Natural killer cell (primary cell): ENCODE results near the gene SH3BGRL3. TPM values are rescaled to one million over a fixed set of nuclear protein-coding genes. Genes with fewer than 3 reads are reported as not detected.

Experiments
- ATAC-seq, 3 donors: fragments of 150-1000 bp in 2 of 3; fragments of 200-7000 bp in 1 of 3; cut with Tn5 transposase; 1 replicate in 1 of 3; 2 replicates in 2 of 3; pipeline ENCODE4 v1.10.0; 2021; ENCODE audit warnings: mild to moderate bottlenecking in 2 of 3, moderate library complexity in 2 of 3
- DNase-seq, 2 donors: peaks; one replicate each; pipeline versions ENCODE4 v3.0.0 to v3.0.0-alpha.2; 2013 to 2021; ENCODE audit warnings: mixed read lengths in 1 of 2
- H3K27ac ChIP-seq: one replicate; pipeline ENCODE4 v1.5.1; 2013; ENCODE audit warnings: mild to moderate bottlenecking, low read length
- H3K27me3 ChIP-seq: one replicate; pipeline ENCODE4 v1.6.1; 2013; ENCODE audit warnings: low read length; ENCODE audit not compliant: control insufficient read depth, insufficient read depth
- H3K36me3 ChIP-seq: one replicate; pipeline ENCODE4 v1.6.1; 2013; ENCODE audit warnings: low read length; ENCODE audit not compliant: control insufficient read depth, insufficient read depth
- H3K4me1 ChIP-seq: one replicate; pipeline ENCODE4 v1.6.1; 2013; ENCODE audit warnings: low read length; ENCODE audit not compliant: control insufficient read depth, insufficient read depth
- H3K4me3 ChIP-seq: one replicate; pipeline ENCODE4 v1.5.1; 2013; ENCODE audit warnings: low read length
- H3K9me3 ChIP-seq: one replicate; pipeline ENCODE4 v1.6.1; 2013; ENCODE audit warnings: low read length; ENCODE audit not compliant: control insufficient read depth, insufficient read depth
- H3K27ac Mint-ChIP-seq, 2 donors: one replicate each; pipeline ENCODE4 v1.8.0; 2022; ENCODE audit warnings: mild to moderate bottlenecking in 2 of 2, mixed read lengths in 2 of 2, moderate library complexity in 1 of 2
- H3K27me3 Mint-ChIP-seq, 2 donors: one replicate each; pipeline ENCODE4 v1.8.0; 2022; ENCODE audit warnings: low read depth in 2 of 2, mixed read lengths in 2 of 2
- H3K36me3 Mint-ChIP-seq: one replicate; pipeline ENCODE4 v1.8.0; 2022; ENCODE audit warnings: mixed read lengths
- H3K4me1 Mint-ChIP-seq, 2 donors: one replicate each; pipeline ENCODE4 v1.8.0; 2022; ENCODE audit warnings: mixed read lengths in 2 of 2
- H3K4me3 Mint-ChIP-seq: one replicate; pipeline ENCODE4 v1.8.0; 2022; ENCODE audit warnings: mild to moderate bottlenecking, moderate library complexity, mixed read lengths
- H3K9me3 Mint-ChIP-seq, 2 donors: one replicate each; pipeline ENCODE4 v1.8.0; 2022; ENCODE audit warnings: mixed read lengths in 2 of 2
- WGBS: methylation state at CpG from one replicate; pipeline ENCODE4 v1.1.7; 2013; ENCODE audit warnings: missing lambda C conversion rate; ENCODE audit not compliant: insufficient coverage; 5-methylcytosine and 5-hydroxymethylcytosine counted together
- intact Hi-C: fragments of 100-400 bp; cut with micrococcal nuclease; formaldehyde crosslinking; loops from one replicate; pipeline ENCODE4 v1.14.2; 2022
- total RNA-seq, 4 donors: library from RNA; stranded (reverse); fragments of 120-200 nt in 1 of 4; gene quantifications; one replicate each; pipeline versions ENCODE4 v1.2.3 to v1.2.4, GENCODE V29; 2013 to 2022
- TF ChIP-seq, protein P1 (sequence below): fragments of 200-600 bp; IDR thresholded peaks from one replicate; pipeline ENCODE4 v1.8.0; 2022; ENCODE audit warnings: antibody characterized with exemption

SH3BGRL3 gene
- total RNA-seq, 3 donors from 2014 or later (not counting 1 experiment from before 2014, with no cell fraction given), result 396 to 488 (median 437) TPM

DNA sequence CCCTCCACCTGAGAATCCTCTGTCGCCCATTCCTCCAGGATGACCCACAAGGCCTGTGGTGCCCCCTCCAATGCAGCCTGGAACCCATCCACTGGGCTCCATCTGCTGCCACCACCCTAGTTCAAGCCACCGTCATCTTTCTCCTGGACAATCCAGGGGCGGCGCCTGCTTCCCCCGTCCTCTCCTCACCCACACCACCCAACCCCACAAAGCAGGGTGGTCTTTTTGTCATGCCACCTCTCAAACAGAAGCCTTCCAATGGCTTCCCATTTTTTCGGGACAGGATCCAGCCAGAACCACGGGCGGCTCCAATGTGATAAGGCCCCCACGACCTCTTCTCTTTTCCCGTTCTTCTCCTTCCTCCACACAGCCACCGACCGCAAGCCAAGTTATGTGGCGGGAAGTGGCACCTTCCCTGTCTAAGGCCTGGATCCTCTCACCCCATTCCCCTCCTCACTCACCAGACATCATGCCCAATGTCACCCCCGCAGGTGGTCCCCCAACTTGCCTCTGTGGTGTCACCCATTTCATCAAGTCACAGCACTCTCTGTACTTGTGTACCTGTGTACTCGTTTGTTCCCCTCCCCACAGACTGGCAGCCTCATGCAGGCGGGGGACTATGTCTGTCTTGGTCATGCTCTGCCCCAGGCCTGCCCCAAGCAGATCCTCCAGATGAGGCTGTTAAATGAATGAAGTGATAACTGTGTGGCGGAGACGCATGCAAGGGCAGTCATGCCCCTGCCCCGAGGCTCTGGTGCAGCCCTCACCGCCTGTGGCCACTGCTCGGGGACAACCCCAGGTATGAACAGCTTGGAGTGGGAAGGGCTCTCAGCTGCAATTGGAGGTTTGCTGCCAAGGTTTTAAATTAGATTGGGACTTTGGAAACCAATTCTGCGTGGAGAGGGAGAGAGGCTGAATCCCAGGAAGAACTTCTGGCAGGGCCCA lies 15.6 kb downstream of the SH3BGRL3 start:
- WGBS, result 92% methylated on average over 22 of the region's 22 CpGs
- Histone ChIP-seq H3K4me1 (peaks cover 28% of the 10 kb centered on the region), H3K4me3 (no peak overlapping the region), H3K9me3 (no peaks in the 10 kb centered on the region), H3K27ac (no peak overlapping the region), H3K27me3 (no peaks in the 10 kb centered on the region), H3K36me3 (peaks cover 2% of the 10 kb centered on the region)
- Mint-ChIP-seq H3K9me3 (no peaks in the 10 kb centered on the region), H3K36me3 (no peaks in the 10 kb centered on the region), H3K27ac (no peak overlapping the region), H3K4me3 (no peak overlapping the region), H3K27me3 (no peaks in the 10 kb centered on the region), H3K4me1 (peaks cover 0 to 20% of the 10 kb centered on the region in 2 donors)
- intact Hi-C loops, result no loop called here
- ATAC-seq, result no peak
- no peak for DNase-seq
- TF ChIP-seq, protein P1, sequence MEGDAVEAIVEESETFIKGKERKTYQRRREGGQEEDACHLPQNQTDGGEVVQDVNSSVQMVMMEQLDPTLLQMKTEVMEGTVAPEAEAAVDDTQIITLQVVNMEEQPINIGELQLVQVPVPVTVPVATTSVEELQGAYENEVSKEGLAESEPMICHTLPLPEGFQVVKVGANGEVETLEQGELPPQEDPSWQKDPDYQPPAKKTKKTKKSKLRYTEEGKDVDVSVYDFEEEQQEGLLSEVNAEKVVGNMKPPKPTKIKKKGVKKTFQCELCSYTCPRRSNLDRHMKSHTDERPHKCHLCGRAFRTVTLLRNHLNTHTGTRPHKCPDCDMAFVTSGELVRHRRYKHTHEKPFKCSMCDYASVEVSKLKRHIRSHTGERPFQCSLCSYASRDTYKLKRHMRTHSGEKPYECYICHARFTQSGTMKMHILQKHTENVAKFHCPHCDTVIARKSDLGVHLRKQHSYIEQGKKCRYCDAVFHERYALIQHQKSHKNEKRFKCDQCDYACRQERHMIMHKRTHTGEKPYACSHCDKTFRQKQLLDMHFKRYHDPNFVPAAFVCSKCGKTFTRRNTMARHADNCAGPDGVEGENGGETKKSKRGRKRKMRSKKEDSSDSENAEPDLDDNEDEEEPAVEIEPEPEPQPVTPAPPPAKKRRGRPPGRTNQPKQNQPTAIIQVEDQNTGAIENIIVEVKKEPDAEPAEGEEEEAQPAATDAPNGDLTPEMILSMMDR, result no peak

DNA sequence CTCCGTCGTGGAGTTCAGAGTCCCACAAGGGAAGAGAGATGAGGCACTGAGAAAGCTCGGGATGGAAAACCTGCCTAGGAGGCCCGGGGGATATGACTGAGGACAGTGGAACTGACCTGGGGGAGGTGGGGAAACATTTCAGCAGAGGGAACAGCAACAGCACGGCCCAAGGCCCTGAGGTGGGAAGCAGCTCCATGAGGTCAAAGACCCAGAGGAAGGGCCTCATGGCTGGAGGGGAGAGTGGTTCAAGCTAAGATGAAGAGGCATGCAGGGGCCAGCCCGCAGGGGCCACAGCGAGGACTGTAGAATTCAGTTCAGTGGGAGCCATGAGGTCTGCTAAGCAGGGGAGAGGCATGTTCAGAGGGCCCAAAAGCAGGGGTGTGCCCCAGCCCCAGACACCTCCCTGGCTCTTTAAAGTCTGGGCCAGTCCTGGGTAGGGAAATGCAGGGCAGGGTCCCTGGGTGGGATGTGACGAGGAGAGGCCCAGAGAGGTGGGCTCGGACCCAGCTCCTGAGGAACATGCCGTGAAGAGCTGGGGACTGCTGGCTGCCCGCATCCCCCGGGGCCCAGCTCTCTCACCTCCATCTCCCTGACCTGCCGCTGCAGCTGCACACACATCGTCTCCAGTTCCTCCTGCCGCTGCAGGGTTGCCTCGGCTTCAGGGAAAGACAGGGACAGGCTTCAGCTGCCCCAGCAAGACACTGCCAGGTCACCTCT lies 16.6 kb downstream of the SH3BGRL3 start:
- Histone ChIP-seq H3K4me3 (no peak overlapping the region), H3K27ac (no peak overlapping the region), H3K27me3 (no peaks in the 10 kb centered on the region), H3K4me1 (peaks cover 24% of the 10 kb centered on the region), H3K9me3 (no peaks in the 10 kb centered on the region), H3K36me3 (peaks cover 2% of the 10 kb centered on the region)
- ATAC-seq (no peak), DNase-seq (no peak)
- Mint-ChIP-seq H3K4me1 (peaks cover 0 to 19% of the 10 kb centered on the region in 2 donors), H3K27ac (no peak overlapping the region), H3K4me3 (no peak overlapping the region), H3K36me3 (no peaks in the 10 kb centered on the region), H3K9me3 (no peaks in the 10 kb centered on the region), H3K27me3 (no peaks in the 10 kb centered on the region)
- 88% methylated on average over 16 of the region's 16 CpGs for WGBS
- intact Hi-C loops, result no loop called here
- TF ChIP-seq, protein P1, result no peak

DNA sequence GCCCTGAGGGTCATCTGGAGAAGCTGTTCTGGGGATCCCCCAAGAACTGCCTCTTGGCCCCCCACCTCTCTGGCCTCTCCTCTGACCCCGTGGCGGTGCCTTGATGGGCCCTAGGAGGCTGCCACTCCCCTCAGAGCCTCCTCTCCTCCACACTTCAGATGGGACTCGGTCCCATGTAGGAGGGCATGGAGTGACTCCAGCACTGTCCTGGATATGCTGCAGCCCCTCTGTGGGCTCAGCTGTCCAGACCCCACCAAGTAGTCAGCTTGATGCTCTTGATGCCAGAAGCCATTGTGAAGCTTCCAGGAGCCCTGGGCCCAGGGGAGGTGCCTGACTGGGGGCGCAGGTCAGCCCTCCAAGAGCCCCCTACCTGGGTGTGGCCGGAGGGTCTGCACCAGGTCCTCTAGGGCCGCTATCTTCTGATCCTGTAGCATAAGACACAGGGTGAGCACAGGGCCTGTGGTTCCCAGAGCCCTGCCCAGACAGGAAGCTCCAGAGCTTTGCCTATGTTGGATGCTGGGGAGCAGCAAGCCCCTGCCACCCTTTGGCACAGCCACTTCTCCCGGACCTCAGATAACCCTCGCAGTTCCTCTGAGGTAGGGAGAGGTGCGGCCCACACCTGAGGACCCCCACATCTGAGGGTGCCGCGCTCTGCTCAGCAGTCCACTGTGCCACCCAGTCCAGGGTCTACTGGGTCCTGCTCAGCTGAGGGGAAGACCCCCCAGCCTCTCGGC lies 17.3 kb downstream of the SH3BGRL3 start:
- H3K27ac Mint-ChIP-seq, result no peak overlapping the region
- Histone ChIP-seq H3K4me1 (peaks cover 17% of the 10 kb centered on the region), H3K27ac (no peak overlapping the region), H3K36me3 (peaks cover 2% of the 10 kb centered on the region), H3K27me3 (no peaks in the 10 kb centered on the region), H3K9me3 (no peaks in the 10 kb centered on the region), H3K4me3 (no peak overlapping the region)
- intact Hi-C loops, result no loop called here
- no peaks in the 10 kb centered on the region for H3K9me3 Mint-ChIP-seq
- DNase-seq, result no peak
- no peaks in the 10 kb centered on the region for H3K27me3 Mint-ChIP-seq
- TF ChIP-seq, protein P1, result no peak
- WGBS, result 96% methylated on average over 12 of the region's 12 CpGs
- no peak overlapping the region for H3K4me3 Mint-ChIP-seq
- H3K4me1 Mint-ChIP-seq, result peaks cover 0 to 12% of the 10 kb centered on the region in 2 donors
- no peak for ATAC-seq
- H3K36me3 Mint-ChIP-seq, result no peaks in the 10 kb centered on the region
